Retinal pigment epithelial cell (primary cell): ENCODE measurements around the gene RBMS3.

ENCODE experiments used
- DNase-seq: peaks from one replicate; pipeline ENCODE4 v3.0.0-alpha.2; 2010; ENCODE audit warnings: low read depth
- H3K4me3 ChIP-seq: 2 replicates; pipeline ENCODE4 v1.5.1; 2011; ENCODE audit warnings: mild to moderate bottlenecking, low read length, control low read depth, moderate library complexity
- CTCF ChIP-seq: conservative IDR thresholded peaks from 2 replicates; pipeline ENCODE4 v1.5.1; 2011; ENCODE audit warnings: low read depth, low read length, control low read depth, inconsistent platforms

Gene RBMS3

GRCh38 chr3:29552051-29552450 is 271.2 kb downstream of the RBMS3 start:
- DNase-seq, result no peak
- no peak overlapping the region for H3K4me3 ChIP-seq
- TF ChIP-seq CTCF, result no peak

- no peak for TF ChIP-seq CTCF
- no peak for DNase-seq
- no peak overlapping the region for H3K4me3 ChIP-seq
These were observed 273.7 kb downstream of the RBMS3 start for GRCh38 chr3:29554566-29554965.

GRCh38 chr3:29555590-29555989 is 274.7 kb downstream of the RBMS3 start:
- no peak overlapping the region for H3K4me3 ChIP-seq
- no peak for DNase-seq
- no peak for TF ChIP-seq CTCF

GRCh38 chr3:29557186-29557585 is 276.3 kb downstream of the RBMS3 start:
- no peak for DNase-seq
- no peak overlapping the region for H3K4me3 ChIP-seq
- TF ChIP-seq CTCF, result no peak

GRCh38 chr3:29557825-29558224 is 277.0 kb downstream of the RBMS3 start:
- no peak for DNase-seq
- H3K4me3 ChIP-seq, result no peak overlapping the region
- no peak for TF ChIP-seq CTCF

GRCh38 chr3:29559741-29560465 is 279.0 kb downstream of the RBMS3 start:
- DNase-seq, result no peak
- no peak overlapping the region for H3K4me3 ChIP-seq
- TF ChIP-seq CTCF, result no peak

- TF ChIP-seq CTCF, result no peak
- DNase-seq, result no peak
- H3K4me3 ChIP-seq, result no peak overlapping the region
These were observed 280.8 kb downstream of the RBMS3 start for GRCh38 chr3:29561651-29562149.
